ENCODE measurements around the gene HIF1A. TPM values are rescaled to one million over a fixed set of nuclear protein-coding genes. Genes with fewer than 3 reads are reported as not detected.

The HIF1A gene
- total and polyA plus RNA-seq, 10 of the 15 experiments (the other 5 are each of a cell fraction or from before 2014, with no cell fraction given) = 18.3 to 97.0 (median 75.3) TPM

DNA sequence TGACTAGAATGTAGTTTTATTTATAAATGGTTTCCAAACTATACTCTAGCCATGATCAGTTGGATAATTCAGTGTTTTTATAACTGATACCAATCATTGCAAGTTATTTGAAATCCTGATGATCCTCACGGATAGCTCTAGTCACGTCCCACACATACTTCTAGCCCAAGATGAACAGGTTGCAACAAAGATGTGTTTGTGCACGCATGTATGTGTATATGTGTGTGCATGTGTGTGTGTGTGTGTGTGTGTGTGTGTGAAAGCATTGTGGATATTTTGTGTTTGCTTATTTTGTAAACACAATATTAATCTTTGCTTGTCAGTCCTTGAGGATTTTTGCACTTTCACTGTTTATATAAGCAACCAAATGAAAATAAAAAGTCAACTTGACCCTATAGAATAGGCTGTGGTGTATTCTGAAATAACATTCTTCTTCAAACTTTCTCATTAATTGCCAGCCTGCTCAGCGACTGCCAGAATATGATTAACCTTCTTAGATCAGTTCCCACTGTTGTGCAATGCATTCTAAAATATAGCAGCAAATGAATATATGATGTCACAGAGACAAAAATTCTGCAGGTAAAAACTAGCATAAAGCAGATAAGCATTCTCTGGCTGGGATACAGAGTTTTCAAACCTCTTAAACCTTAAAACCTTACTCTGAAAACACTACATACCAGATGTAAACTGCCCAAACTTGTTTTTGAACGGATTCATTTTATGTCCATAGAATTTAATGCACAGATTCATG is 48.8 kb upstream of the HIF1A start:
- H3K9ac ChIP-seq (ENCODE audit: control insufficient read depth, insufficient read depth, low read length) = no peak overlapping the region
- H3K4me2 ChIP-seq (ENCODE audit: control insufficient read depth, insufficient read depth) = no peak overlapping the region
- no peaks in the 10 kb centered on the region for H3K27me3 ChIP-seq (replicated peaks in 1 of 2; ENCODE audit: control insufficient read depth in 2 of 2, insufficient read depth in 2 of 2, low read length in 1 of 2)
- no peak overlapping the region for H2AFZ ChIP-seq (ENCODE audit: control insufficient read depth, low read depth, low read length)
- no peak overlapping the region for H3K27ac ChIP-seq (ENCODE audit: control insufficient read depth, insufficient read depth)
- H3K4me1 ChIP-seq (ENCODE audit: control insufficient read depth, insufficient read depth, low read length) = peaks cover 8% of the 10 kb centered on the region
- DNase-seq (ENCODE audit: low read depth, low spot score) (no peak), ATAC-seq (no peak), FAIRE-seq (no peak)
- ChIA-PET SMC1A (ENCODE audit: uncharacterized antibody, unreplicated experiment) (no interaction called here), POLR2A (no interaction called here), CTCF (no interaction called here), RAD21 (ENCODE audit: unreplicated experiment) (no interaction called here)
- intact Hi-C loops (cut with micrococcal nuclease; ENCODE audit: unreplicated experiment) (no loop called here), in situ Hi-C loops (cut with MboI) (no loop called here)
- 75% methylated on average over 5 of the region's 5 CpGs for WGBS (ENCODE audit: insufficient coverage, insufficient replicate concordance, low lambda C conversion rate, missing lambda C conversion rate)
- no peaks in the 10 kb centered on the region for H3K36me3 ChIP-seq (ENCODE audit: control insufficient read depth in 2 of 2, insufficient read depth in 2 of 2, low read length in 1 of 2)
- H4K20me1 ChIP-seq (ENCODE audit: control insufficient read depth, insufficient read depth) = no peaks in the 10 kb centered on the region
- BruUV-seq (replicated peaks) = no TSS peak
- no peak overlapping the region for H3K4me3 ChIP-seq
- H3K9me3 ChIP-seq (replicated peaks; ENCODE audit: control insufficient read depth, insufficient read depth, low read length) = no peaks in the 10 kb centered on the region
- no peaks in the 10 kb centered on the region for H3K79me2 ChIP-seq (ENCODE audit: control insufficient read depth, insufficient read depth, low read length)
- TF ChIP-seq CREB1 (IDR thresholded peaks at IDR 0.05; ENCODE audit: low read depth) = no peak
- TF ChIP-seq, protein P1, sequence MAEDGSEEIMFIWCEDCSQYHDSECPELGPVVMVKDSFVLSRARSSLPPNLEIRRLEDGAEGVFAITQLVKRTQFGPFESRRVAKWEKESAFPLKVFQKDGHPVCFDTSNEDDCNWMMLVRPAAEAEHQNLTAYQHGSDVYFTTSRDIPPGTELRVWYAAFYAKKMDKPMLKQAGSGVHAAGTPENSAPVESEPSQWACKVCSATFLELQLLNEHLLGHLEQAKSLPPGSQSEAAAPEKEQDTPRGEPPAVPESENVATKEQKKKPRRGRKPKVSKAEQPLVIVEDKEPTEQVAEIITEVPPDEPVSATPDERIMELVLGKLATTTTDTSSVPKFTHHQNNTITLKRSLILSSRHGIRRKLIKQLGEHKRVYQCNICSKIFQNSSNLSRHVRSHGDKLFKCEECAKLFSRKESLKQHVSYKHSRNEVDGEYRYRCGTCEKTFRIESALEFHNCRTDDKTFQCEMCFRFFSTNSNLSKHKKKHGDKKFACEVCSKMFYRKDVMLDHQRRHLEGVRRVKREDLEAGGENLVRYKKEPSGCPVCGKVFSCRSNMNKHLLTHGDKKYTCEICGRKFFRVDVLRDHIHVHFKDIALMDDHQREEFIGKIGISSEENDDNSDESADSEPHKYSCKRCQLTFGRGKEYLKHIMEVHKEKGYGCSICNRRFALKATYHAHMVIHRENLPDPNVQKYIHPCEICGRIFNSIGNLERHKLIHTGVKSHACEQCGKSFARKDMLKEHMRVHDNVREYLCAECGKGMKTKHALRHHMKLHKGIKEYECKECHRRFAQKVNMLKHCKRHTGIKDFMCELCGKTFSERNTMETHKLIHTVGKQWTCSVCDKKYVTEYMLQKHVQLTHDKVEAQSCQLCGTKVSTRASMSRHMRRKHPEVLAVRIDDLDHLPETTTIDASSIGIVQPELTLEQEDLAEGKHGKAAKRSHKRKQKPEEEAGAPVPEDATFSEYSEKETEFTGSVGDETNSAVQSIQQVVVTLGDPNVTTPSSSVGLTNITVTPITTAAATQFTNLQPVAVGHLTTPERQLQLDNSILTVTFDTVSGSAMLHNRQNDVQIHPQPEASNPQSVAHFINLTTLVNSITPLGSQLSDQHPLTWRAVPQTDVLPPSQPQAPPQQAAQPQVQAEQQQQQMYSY (CRISPR knock-in tag; IDR thresholded peaks at IDR 0.05) = no peak
- TF ChIP-seq HDGF (IDR thresholded peaks at IDR 0.05) = no peak
- TF ChIP-seq, protein P2, sequence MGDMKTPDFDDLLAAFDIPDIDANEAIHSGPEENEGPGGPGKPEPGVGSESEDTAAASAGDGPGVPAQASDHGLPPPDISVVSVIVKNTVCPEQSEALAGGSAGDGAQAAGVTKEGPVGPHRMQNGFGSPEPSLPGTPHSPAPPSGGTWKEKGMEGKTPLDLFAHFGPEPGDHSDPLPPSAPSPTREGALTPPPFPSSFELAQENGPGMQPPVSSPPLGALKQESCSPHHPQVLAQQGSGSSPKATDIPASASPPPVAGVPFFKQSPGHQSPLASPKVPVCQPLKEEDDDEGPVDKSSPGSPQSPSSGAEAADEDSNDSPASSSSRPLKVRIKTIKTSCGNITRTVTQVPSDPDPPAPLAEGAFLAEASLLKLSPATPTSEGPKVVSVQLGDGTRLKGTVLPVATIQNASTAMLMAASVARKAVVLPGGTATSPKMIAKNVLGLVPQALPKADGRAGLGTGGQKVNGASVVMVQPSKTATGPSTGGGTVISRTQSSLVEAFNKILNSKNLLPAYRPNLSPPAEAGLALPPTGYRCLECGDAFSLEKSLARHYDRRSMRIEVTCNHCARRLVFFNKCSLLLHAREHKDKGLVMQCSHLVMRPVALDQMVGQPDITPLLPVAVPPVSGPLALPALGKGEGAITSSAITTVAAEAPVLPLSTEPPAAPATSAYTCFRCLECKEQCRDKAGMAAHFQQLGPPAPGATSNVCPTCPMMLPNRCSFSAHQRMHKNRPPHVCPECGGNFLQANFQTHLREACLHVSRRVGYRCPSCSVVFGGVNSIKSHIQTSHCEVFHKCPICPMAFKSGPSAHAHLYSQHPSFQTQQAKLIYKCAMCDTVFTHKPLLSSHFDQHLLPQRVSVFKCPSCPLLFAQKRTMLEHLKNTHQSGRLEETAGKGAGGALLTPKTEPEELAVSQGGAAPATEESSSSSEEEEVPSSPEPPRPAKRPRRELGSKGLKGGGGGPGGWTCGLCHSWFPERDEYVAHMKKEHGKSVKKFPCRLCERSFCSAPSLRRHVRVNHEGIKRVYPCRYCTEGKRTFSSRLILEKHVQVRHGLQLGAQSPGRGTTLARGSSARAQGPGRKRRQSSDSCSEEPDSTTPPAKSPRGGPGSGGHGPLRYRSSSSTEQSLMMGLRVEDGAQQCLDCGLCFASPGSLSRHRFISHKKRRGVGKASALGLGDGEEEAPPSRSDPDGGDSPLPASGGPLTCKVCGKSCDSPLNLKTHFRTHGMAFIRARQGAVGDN (IDR thresholded peaks at IDR 0.05) = no peak
- TF ChIP-seq, protein P3, sequence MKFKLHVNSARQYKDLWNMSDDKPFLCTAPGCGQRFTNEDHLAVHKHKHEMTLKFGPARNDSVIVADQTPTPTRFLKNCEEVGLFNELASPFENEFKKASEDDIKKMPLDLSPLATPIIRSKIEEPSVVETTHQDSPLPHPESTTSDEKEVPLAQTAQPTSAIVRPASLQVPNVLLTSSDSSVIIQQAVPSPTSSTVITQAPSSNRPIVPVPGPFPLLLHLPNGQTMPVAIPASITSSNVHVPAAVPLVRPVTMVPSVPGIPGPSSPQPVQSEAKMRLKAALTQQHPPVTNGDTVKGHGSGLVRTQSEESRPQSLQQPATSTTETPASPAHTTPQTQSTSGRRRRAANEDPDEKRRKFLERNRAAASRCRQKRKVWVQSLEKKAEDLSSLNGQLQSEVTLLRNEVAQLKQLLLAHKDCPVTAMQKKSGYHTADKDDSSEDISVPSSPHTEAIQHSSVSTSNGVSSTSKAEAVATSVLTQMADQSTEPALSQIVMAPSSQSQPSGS (IDR thresholded peaks at IDR 0.05; ENCODE audit: low read length) = no peak
- TF ChIP-seq, protein P4, sequence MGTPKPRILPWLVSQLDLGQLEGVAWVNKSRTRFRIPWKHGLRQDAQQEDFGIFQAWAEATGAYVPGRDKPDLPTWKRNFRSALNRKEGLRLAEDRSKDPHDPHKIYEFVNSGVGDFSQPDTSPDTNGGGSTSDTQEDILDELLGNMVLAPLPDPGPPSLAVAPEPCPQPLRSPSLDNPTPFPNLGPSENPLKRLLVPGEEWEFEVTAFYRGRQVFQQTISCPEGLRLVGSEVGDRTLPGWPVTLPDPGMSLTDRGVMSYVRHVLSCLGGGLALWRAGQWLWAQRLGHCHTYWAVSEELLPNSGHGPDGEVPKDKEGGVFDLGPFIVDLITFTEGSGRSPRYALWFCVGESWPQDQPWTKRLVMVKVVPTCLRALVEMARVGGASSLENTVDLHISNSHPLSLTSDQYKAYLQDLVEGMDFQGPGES (IDR thresholded peaks at IDR 0.05) = no peak
- TF ChIP-seq POLR2AphosphoS5 (IDR thresholded peaks at IDR 0.05; ENCODE audit: low read length) = no peak
- TF ChIP-seq STAT3 (IDR thresholded peaks at IDR 0.05; ENCODE audit: low read depth, low read length) = no peak
- TF ChIP-seq, protein P5, sequence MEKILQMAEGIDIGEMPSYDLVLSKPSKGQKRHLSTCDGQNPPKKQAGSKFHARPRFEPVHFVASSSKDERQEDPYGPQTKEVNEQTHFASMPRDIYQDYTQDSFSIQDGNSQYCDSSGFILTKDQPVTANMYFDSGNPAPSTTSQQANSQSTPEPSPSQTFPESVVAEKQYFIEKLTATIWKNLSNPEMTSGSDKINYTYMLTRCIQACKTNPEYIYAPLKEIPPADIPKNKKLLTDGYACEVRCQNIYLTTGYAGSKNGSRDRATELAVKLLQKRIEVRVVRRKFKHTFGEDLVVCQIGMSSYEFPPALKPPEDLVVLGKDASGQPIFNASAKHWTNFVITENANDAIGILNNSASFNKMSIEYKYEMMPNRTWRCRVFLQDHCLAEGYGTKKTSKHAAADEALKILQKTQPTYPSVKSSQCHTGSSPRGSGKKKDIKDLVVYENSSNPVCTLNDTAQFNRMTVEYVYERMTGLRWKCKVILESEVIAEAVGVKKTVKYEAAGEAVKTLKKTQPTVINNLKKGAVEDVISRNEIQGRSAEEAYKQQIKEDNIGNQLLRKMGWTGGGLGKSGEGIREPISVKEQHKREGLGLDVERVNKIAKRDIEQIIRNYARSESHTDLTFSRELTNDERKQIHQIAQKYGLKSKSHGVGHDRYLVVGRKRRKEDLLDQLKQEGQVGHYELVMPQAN (conservative IDR thresholded peaks at IDR 0.05) = no peak
- no peak for TF ChIP-seq RUNX3 (IDR thresholded peaks at IDR 0.05; ENCODE audit: low read length)
- no peak for TF ChIP-seq RFX5 (IDR thresholded peaks at IDR 0.05; ENCODE audit: low read depth, low read length)
- TF ChIP-seq PAX8 (IDR thresholded peaks at IDR 0.05) = no peak

Data from GM12878 (cell line).